ENCODE data around the gene NR1I3. TPM values are rescaled to one million over a fixed set of nuclear protein-coding genes. Genes with fewer than 3 reads are reported as not detected.
A peak's percentile ranks its signal among the peaks of the same experiment; 100 is the strongest.

NR1I3 gene
- total RNA-seq, 2 donors from 2014 or later = 0.53 TPM; not detected in 1

GRCh38 chr1:161200421-161200991 is 37.5 kb downstream of the NR1I3 start:
- no peak for DNase-seq
- intact Hi-C loops (cut with DNase I, micrococcal nuclease) = no loop called here
- ATAC-seq = no peak

GRCh38 chr1:161199506-161200139 is 38.4 kb downstream of the NR1I3 start:
- DNase-seq (no peak), ATAC-seq (no peak)
- intact Hi-C loops (cut with DNase I, micrococcal nuclease) = no loop called here

- intact Hi-C loops (cut with DNase I, micrococcal nuclease) = no loop called here
- ATAC-seq = no peak
- DNase-seq = peak in 1 of 2 donors; percentile 59
Observed at GRCh38 chr1:161198897-161199431, 39.0 kb downstream of the NR1I3 start, which contains the start of gene ADAMTS4. TSS of gene ADAMTS4 (minus strand) at chr1:161199054. CDS start at chr1:161198627, 427 bp downstream.

- intact Hi-C loops (cut with DNase I, micrococcal nuclease) = no loop called here
- ATAC-seq (no peak), DNase-seq (no peak)
Observed at GRCh38 chr1:161198194-161198896, 39.7 kb downstream of the NR1I3 start.

- intact Hi-C loops (cut with DNase I, micrococcal nuclease) = no loop called here
- no peak for ATAC-seq
- no peak for DNase-seq
Observed at GRCh38 chr1:161197560-161198193, 40.3 kb downstream of the NR1I3 start.

GRCh38 chr1:161196521-161197451 is 41.2 kb downstream of the NR1I3 start:
- DNase-seq (no peak), ATAC-seq (no peak)
- intact Hi-C loops (cut with DNase I, micrococcal nuclease) = no loop called here

GRCh38 chr1:161196111-161196510 is 41.9 kb downstream of the NR1I3 start:
- intact Hi-C loops (cut with DNase I, micrococcal nuclease) = no loop called here
- ATAC-seq = no peak
- DNase-seq = no peak

- no peak for ATAC-seq
- intact Hi-C loops (cut with DNase I, micrococcal nuclease) = no loop called here
- DNase-seq = no peak
Observed at GRCh38 chr1:161195171-161195570, 42.8 kb downstream of the NR1I3 start.

GRCh38 chr1:161193561-161194235 is 44.3 kb downstream of the NR1I3 start:
- ATAC-seq = no peak
- intact Hi-C loops (cut with DNase I, micrococcal nuclease) = no loop called here
- DNase-seq = no peak

- DNase-seq (peak in 1 of 2 donors; percentile 69), ATAC-seq (peak; percentile 84)
- intact Hi-C loops (cut with DNase I, micrococcal nuclease) = no loop called here
Observed at GRCh38 chr1:161192476-161193465, 45.2 kb downstream of the NR1I3 start.

- ATAC-seq = no peak
- no peak for DNase-seq
- intact Hi-C loops (cut with DNase I, micrococcal nuclease) = no loop called here
Observed at GRCh38 chr1:161191971-161192370, 46.0 kb downstream of the NR1I3 start.

- intact Hi-C loops (cut with DNase I, micrococcal nuclease) = no loop called here
- no peak for DNase-seq
- no peak for ATAC-seq
Observed at GRCh38 chr1:161190962-161191521, 47.0 kb downstream of the NR1I3 start.

- intact Hi-C loops (cut with DNase I, micrococcal nuclease) = no loop called here
Observed at GRCh38 chr1:161189036-161189435, 49.0 kb downstream of the NR1I3 start.

GRCh38 chr1:161188381-161188780 is 49.6 kb downstream of the NR1I3 start:
- intact Hi-C loops (cut with DNase I, micrococcal nuclease) = no loop called here
- ATAC-seq (no peak), DNase-seq (no peak)

More at GRCh38 chr1:161189036-161189435, 49.0 kb downstream of the NR1I3 start:
- DNase-seq (no peak), ATAC-seq (no peak)

- ATAC-seq = no peak
Observed at GRCh38 chr1:161187311-161187710, 50.7 kb downstream of the NR1I3 start.

GRCh38 chr1:161185732-161186311 is 52.2 kb downstream of the NR1I3 start:
- no peak for DNase-seq
- intact Hi-C loops (cut with DNase I, micrococcal nuclease) = no loop called here
- peak; percentile 25 for ATAC-seq

More at GRCh38 chr1:161187311-161187710, 50.7 kb downstream of the NR1I3 start:
- DNase-seq = no peak
- intact Hi-C loops (cut with DNase I, micrococcal nuclease) = no loop called here
